Esophagus squamous epithelium (tissue), 5 donors: ENCODE measurements around the gene MAD1L1. TPM values are rescaled to one million over a fixed set of nuclear protein-coding genes. Genes with fewer than 3 reads are reported as not detected.

Experiments used
- DNase-seq: peaks from one replicate; lab custom pipeline; 2025; lab: John Stamatoyannopoulos, UW
- H3K27ac ChIP-seq, 4 donors: fragments of 200-600 bp; sonication (generic); one replicate each; pipeline ENCODE4 v1.5.1; 2016 to 2019; ENCODE audit warnings: mild to moderate bottlenecking in 1 of 4
- H3K27me3 ChIP-seq, 4 donors: fragments of 200-600 bp; sonication (generic); 1 replicate in 3 of 4; 2 replicates in 1 of 4; pipeline versions ENCODE4 v1.5.1 to v1.6.0; 2017 to 2021; ENCODE audit warnings: antibody characterized with exemption in 1 of 4
- H3K36me3 ChIP-seq, 3 donors: fragments of 200-600 bp; sonication (generic); one replicate each; pipeline ENCODE4 v1.5.1; 2016 to 2019
- H3K4me1 ChIP-seq, 3 donors: fragments of 200-600 bp; sonication (generic); one replicate each; pipeline ENCODE4 v1.5.1; 2017 to 2019
- H3K4me3 ChIP-seq, 4 donors: fragments of 200-600 bp; sonication (generic); 1 replicate in 3 of 4; 2 replicates in 1 of 4; pipeline ENCODE4 v1.5.1; 2016 to 2019; ENCODE audit warnings: mild to moderate bottlenecking in 2 of 4, moderate library complexity in 1 of 4
- H3K9me3 ChIP-seq, 3 donors: fragments of 200-600 bp; sonication (generic); one replicate each; pipeline ENCODE4 v1.5.1; 2016 to 2019
- CTCF ChIP-seq, 6 experiments: fragments of 450-650 bp in 4 of 6; fragments of 200-600 bp in 2 of 6; sonication (generic) in 2 of 6; IDR thresholded peaks; one replicate each; pipeline ENCODE4 v1.5.1; 2016 to 2019; ENCODE audit warnings: antibody characterized with exemption in 6 of 6, mild to moderate bottlenecking in 4 of 6, moderate library complexity in 4 of 6
- POLR2A ChIP-seq, 4 donors: fragments of 450-650 bp; IDR thresholded peaks; one replicate each; pipeline ENCODE4 v1.6.1; 2017; ENCODE audit warnings: antibody characterized with exemption in 4 of 4, mild to moderate bottlenecking in 4 of 4, moderate library complexity in 3 of 4
- WGBS, 2 donors: methylation state at CpG; one replicate each; pipeline ENCODE4 v1.1.5; 2018; 5-methylcytosine and 5-hydroxymethylcytosine counted together
- intact Hi-C: fragments of 100-400 bp; cut with DNase I; formaldehyde crosslinking; loops from one replicate; pipeline ENCODE4 v1.15.0; 2022
- total RNA-seq, 4 donors: library from RNA; depleted of rRNA; stranded (reverse); fragments of >200 nt; gene quantifications; one replicate each; pipeline ENCODE4 v1.1.0, GENCODE V29; 2016
- donor health status: DM: yes; HTN: yes; CAD: no.

MAD1L1 gene
- total RNA-seq, 4 donors from 2014 or later: 16.6 to 40.4 (median 30.2) TPM

GRCh38 chr7:2224491-2224928 is 8.2 kb downstream of the MAD1L1 start:
- Histone ChIP-seq H3K36me3 (peaks cover 10 to 100% (median 12%) of the 10 kb centered on the region in 3 donors), H3K4me1 (peaks cover 0 to 24% (median 12%) of the 10 kb centered on the region in 3 donors), H3K9me3 (no peaks in the 10 kb centered on the region), H3K27ac (peak overlapping the region in 3 of 4 donors; percentile 51 to 81 (median 70)), H3K27me3 (no peaks in the 10 kb centered on the region), H3K4me3 (no peak overlapping the region)
- TF ChIP-seq CTCF (IDR thresholded peaks at IDR 0.05): no peak
- no peak for TF ChIP-seq POLR2A (IDR thresholded peaks at IDR 0.05)
- DNase-seq: no peak
- intact Hi-C loops: no loop called here
- 91 to 94% methylated on average over 5 to 11 of the region's 13 CpGs for WGBS, 2 donors

- intact Hi-C loops: no loop called here
- DNase-seq: no peak
- 100% methylated on average over 3 of the region's 17 CpGs; no CpG with 5 or more reads in 1 of the 2 donors for WGBS, 2 donors
- Histone ChIP-seq H3K4me1 (peaks cover 0 to 24% (median 12%) of the 10 kb centered on the region in 3 donors), H3K9me3 (no peaks in the 10 kb centered on the region), H3K27ac (no peak overlapping the region), H3K4me3 (no peak overlapping the region), H3K36me3 (peaks cover 10 to 99% (median 12%) of the 10 kb centered on the region in 3 donors), H3K27me3 (no peaks in the 10 kb centered on the region)
- no peak for TF ChIP-seq CTCF (IDR thresholded peaks at IDR 0.05)
- no peak for TF ChIP-seq POLR2A (IDR thresholded peaks at IDR 0.05)
Observed at GRCh38 chr7:2223321-2223720, 9.4 kb downstream of the MAD1L1 start.

GRCh38 chr7:2222516-2222915 is 10.2 kb downstream of the MAD1L1 start:
- no peak overlapping the region for H3K4me3 ChIP-seq
- intact Hi-C loops: no loop called here
- WGBS, 2 donors: 92 to 97% methylated on average over 6 to 7 of the region's 22 CpGs
- H3K27ac ChIP-seq: no peak overlapping the region
- no peaks in the 10 kb centered on the region for H3K27me3 ChIP-seq
- H3K4me1 ChIP-seq: peaks cover 0 to 24% (median 12%) of the 10 kb centered on the region in 3 donors
- H3K9me3 ChIP-seq: no peaks in the 10 kb centered on the region
- TF ChIP-seq POLR2A (IDR thresholded peaks at IDR 0.05) (no peak), CTCF (IDR thresholded peaks at IDR 0.05) (no peak)
- DNase-seq: no peak
- peaks cover 10 to 99% (median 14%) of the 10 kb centered on the region in 3 donors for H3K36me3 ChIP-seq

GRCh38 chr7:2220954-2221353 is 11.8 kb downstream of the MAD1L1 start:
- Histone ChIP-seq H3K27me3 (no peaks in the 10 kb centered on the region), H3K4me1 (peaks cover 0 to 22% (median 12%) of the 10 kb centered on the region in 3 donors), H3K4me3 (no peak overlapping the region), H3K9me3 (no peaks in the 10 kb centered on the region), H3K27ac (no peak overlapping the region), H3K36me3 (peaks cover 11 to 99% (median 23%) of the 10 kb centered on the region in 3 donors)
- TF ChIP-seq POLR2A (IDR thresholded peaks at IDR 0.05) (no peak), CTCF (IDR thresholded peaks at IDR 0.05) (no peak)
- WGBS, 2 donors: 88 to 95% methylated on average over 4 to 10 of the region's 17 CpGs
- intact Hi-C loops: no loop called here
- DNase-seq: no peak

GRCh38 chr7:2220506-2220905 is 12.2 kb downstream of the MAD1L1 start:
- intact Hi-C loops: no loop called here
- Histone ChIP-seq H3K27me3 (no peaks in the 10 kb centered on the region), H3K27ac (no peak overlapping the region), H3K9me3 (no peaks in the 10 kb centered on the region), H3K4me1 (peaks cover 0 to 17% (median 10%) of the 10 kb centered on the region in 3 donors), H3K36me3 (peaks cover 16 to 99% (median 27%) of the 10 kb centered on the region in 3 donors), H3K4me3 (no peak overlapping the region)
- no peak for DNase-seq
- no peak for TF ChIP-seq POLR2A (IDR thresholded peaks at IDR 0.05)
- TF ChIP-seq CTCF (IDR thresholded peaks at IDR 0.05): no peak
- 93 to 95% methylated on average over 8 to 15 of the region's 16 CpGs for WGBS, 2 donors
